H9 (cell line): Measurements from ENCODE around the gene DNAJC18. TPM values are rescaled to one million over a fixed set of nuclear protein-coding genes. Genes with fewer than 3 reads are reported as not detected.
A peak's percentile ranks its signal among the peaks of the same experiment; 100 is the strongest.

ENCODE experiments used
- DNase-seq: peaks from one replicate; pipeline ENCODE4 v3.0.0-alpha.2; 2017
- H2AFZ ChIP-seq: one replicate; pipeline ENCODE4 v1.6.1; 2013; ENCODE audit warnings: mild to moderate bottlenecking, low read length, control low read depth, moderate library complexity
- H2AK5ac ChIP-seq: 2 replicates; pipeline ENCODE4 v1.6.1; 2013; ENCODE audit warnings: low read length, control low read depth, mixed read lengths; ENCODE audit not compliant: insufficient read length
- H2BK120ac ChIP-seq: one replicate; pipeline ENCODE4 v1.6.1; 2013; ENCODE audit warnings: low read depth, mild to moderate bottlenecking, low read length, control low read depth, inconsistent platforms; ENCODE audit not compliant: poor library complexity, severe bottlenecking
- H2BK12ac ChIP-seq: 2 replicates; pipeline ENCODE4 v1.6.1; 2013; ENCODE audit warnings: low read length, control low read depth, mixed read lengths, low read depth; ENCODE audit not compliant: insufficient read length
- H2BK15ac ChIP-seq: 2 replicates; pipeline ENCODE4 v1.6.1; 2013; ENCODE audit warnings: low read depth, low read length, control low read depth
- H2BK20ac ChIP-seq: one replicate; pipeline ENCODE4 v1.6.1; 2013; ENCODE audit warnings: low read depth, mild to moderate bottlenecking, low read length, control low read depth, inconsistent platforms; ENCODE audit not compliant: poor library complexity, severe bottlenecking
- H2BK5ac ChIP-seq: 2 replicates; pipeline ENCODE4 v1.6.1; 2013; ENCODE audit warnings: low read length, control low read depth, mixed read lengths; ENCODE audit not compliant: insufficient read length
- H3K14ac ChIP-seq: 2 replicates; pipeline ENCODE4 v1.6.1; 2013; ENCODE audit warnings: low read length, control low read depth; ENCODE audit not compliant: insufficient read depth
- H3K18ac ChIP-seq: 2 replicates; pipeline ENCODE4 v1.6.1; 2013; ENCODE audit warnings: low read depth, mild to moderate bottlenecking, mixed read lengths, low read length, control low read depth; ENCODE audit not compliant: insufficient read length
- H3K23ac ChIP-seq: 2 replicates; pipeline ENCODE4 v1.6.1; 2013; ENCODE audit warnings: low read length, control low read depth, mixed read lengths, low read depth; ENCODE audit not compliant: insufficient read length
- H3K23me2 ChIP-seq: 2 replicates; pipeline ENCODE4 v1.6.1; 2013; ENCODE audit warnings: low read depth, mild to moderate bottlenecking, mixed read lengths, low read length, control low read depth; ENCODE audit not compliant: insufficient read length, poor library complexity, severe bottlenecking
- H3K27ac ChIP-seq: 2 replicates; pipeline ENCODE4 v1.5.1; 2013; ENCODE audit warnings: low read length, control low read depth, mixed read lengths, low read depth; ENCODE audit not compliant: insufficient read length
- H3K27me3 ChIP-seq: 2 replicates; pipeline ENCODE4 v1.6.1; 2013; ENCODE audit warnings: low read length, control low read depth, inconsistent platforms; ENCODE audit not compliant: insufficient read depth
- H3K4ac ChIP-seq: 2 replicates; pipeline ENCODE4 v1.6.1; 2013; ENCODE audit warnings: low read depth, mild to moderate bottlenecking, control low read depth, inconsistent platforms, low read length, moderate library complexity
- H3K4me1 ChIP-seq: 2 replicates; pipeline ENCODE4 v1.6.1; 2013; ENCODE audit warnings: low read length, control low read depth, inconsistent platforms; ENCODE audit not compliant: insufficient read depth
- H3K4me2 ChIP-seq: 2 replicates; pipeline ENCODE4 v1.6.1; 2013; ENCODE audit warnings: low read length, control low read depth, mixed read lengths; ENCODE audit not compliant: insufficient read length, insufficient read depth
- H3K56ac ChIP-seq: 2 replicates; pipeline ENCODE4 v1.6.1; 2013; ENCODE audit warnings: low read depth, mild to moderate bottlenecking, mixed read lengths, low read length, control low read depth; ENCODE audit not compliant: insufficient read length
- H3K79me1 ChIP-seq: 2 replicates; pipeline ENCODE4 v1.6.1; 2013; ENCODE audit warnings: low read depth, mild to moderate bottlenecking, moderate library complexity, low read length, control low read depth, inconsistent platforms; ENCODE audit not compliant: insufficient read depth, poor library complexity, severe bottlenecking
- H3K79me2 ChIP-seq: 2 replicates; pipeline ENCODE4 v1.6.1; 2013; ENCODE audit warnings: low read length, control low read depth, inconsistent platforms; ENCODE audit not compliant: insufficient read depth
- H3K9ac ChIP-seq: 2 replicates; pipeline ENCODE4 v1.6.1; 2013; ENCODE audit warnings: low read length, control low read depth, mixed read lengths; ENCODE audit not compliant: insufficient read length; ENCODE audit errors: extremely low read depth
- H3K9me3 ChIP-seq: one replicate; pipeline ENCODE4 v1.6.1; 2013; ENCODE audit warnings: low read depth, low read length, inconsistent platforms; ENCODE audit not compliant: control insufficient read depth
- H3T11ph ChIP-seq: one replicate; pipeline ENCODE4 v1.6.1; 2013; ENCODE audit warnings: mild to moderate bottlenecking, low read length, control low read depth, inconsistent platforms
- H4K20me1 ChIP-seq: one replicate; pipeline ENCODE4 v1.6.1; 2013; ENCODE audit not compliant: control insufficient read depth, insufficient read length, insufficient read depth
- H4K5ac ChIP-seq: 2 replicates; pipeline ENCODE4 v1.6.1; 2013; ENCODE audit warnings: low read depth, mild to moderate bottlenecking, mixed read lengths, low read length, control low read depth; ENCODE audit not compliant: insufficient read length
- H4K8ac ChIP-seq: replicated peaks from 2 replicates; pipeline ENCODE4 v1.6.1; 2013; ENCODE audit warnings: low read length, control low read depth, mixed read lengths, low read depth; ENCODE audit not compliant: insufficient read length
- H4K91ac ChIP-seq: 2 replicates; pipeline ENCODE4 v1.6.1; 2013; ENCODE audit warnings: low read depth, mild to moderate bottlenecking, moderate library complexity, mixed read lengths, low read length, control low read depth; ENCODE audit not compliant: insufficient read length
- H3K27ac Mint-ChIP-seq, 3 experiments: 2 replicates in 2 of 3; 3 replicates in 1 of 3; pipeline ENCODE4 v1.8.0; 2020 to 2021; ENCODE audit warnings: mixed read lengths in 3 of 3, mild to moderate bottlenecking in 1 of 3, moderate library complexity in 1 of 3
- H3K27me3 Mint-ChIP-seq: 2 replicates; pipeline ENCODE4 v1.8.0; 2021; ENCODE audit warnings: low read depth, mild to moderate bottlenecking, moderate library complexity, mixed read lengths
- H3K36me3 Mint-ChIP-seq, 3 experiments: 2 replicates in 2 of 3; 3 replicates in 1 of 3; pipeline ENCODE4 v1.8.0; 2020 to 2021; ENCODE audit warnings: low read depth in 3 of 3, mixed read lengths in 3 of 3; ENCODE audit not compliant: insufficient read depth in 1 of 3
- H3K4me1 Mint-ChIP-seq, 2 experiments: 2 replicates each; pipeline ENCODE4 v1.8.0; 2020; ENCODE audit warnings: mixed read lengths in 2 of 2
- H3K4me3 Mint-ChIP-seq, 2 experiments: 2 replicates in 1 of 2; 3 replicates in 1 of 2; pipeline ENCODE4 v1.8.0; 2020 to 2021; ENCODE audit warnings: mild to moderate bottlenecking in 2 of 2, mixed read lengths in 2 of 2, moderate library complexity in 1 of 2
- H3K9me3 Mint-ChIP-seq, 2 experiments: 2 replicates in 1 of 2; 3 replicates in 1 of 2; pipeline ENCODE4 v1.8.0; 2020; ENCODE audit warnings: mild to moderate bottlenecking in 2 of 2, mixed read lengths in 2 of 2, moderate library complexity in 1 of 2
- WGBS: extraction: QIAGEN DNeasy Blood & Tissue Kit; methylation state at CpG from one replicate; pipeline ENCODE4 v1.1.7; 2013; ENCODE audit warnings: missing lambda C conversion rate, low lambda C conversion rate, mixed read lengths; ENCODE audit not compliant: insufficient read length; ENCODE audit errors: extremely low coverage; 5-methylcytosine and 5-hydroxymethylcytosine counted together
- total RNA-seq: library from RNA; stranded (reverse); gene quantifications from 2 replicates; pipeline ENCODE4 v1.2.1, GENCODE V29; 2021
- TF ChIP-seq, protein P1 (sequence below): fragments of 200-600 bp; sonication (generic); conservative IDR thresholded peaks from 3 replicates; pipeline ENCODE4 v1.8.0; 2021; ENCODE audit warnings: antibody characterized with exemption, mild to moderate bottlenecking

The DNAJC18 gene
- total RNA-seq, 1 experiment from 2014 or later = 26.5 TPM

DNA sequence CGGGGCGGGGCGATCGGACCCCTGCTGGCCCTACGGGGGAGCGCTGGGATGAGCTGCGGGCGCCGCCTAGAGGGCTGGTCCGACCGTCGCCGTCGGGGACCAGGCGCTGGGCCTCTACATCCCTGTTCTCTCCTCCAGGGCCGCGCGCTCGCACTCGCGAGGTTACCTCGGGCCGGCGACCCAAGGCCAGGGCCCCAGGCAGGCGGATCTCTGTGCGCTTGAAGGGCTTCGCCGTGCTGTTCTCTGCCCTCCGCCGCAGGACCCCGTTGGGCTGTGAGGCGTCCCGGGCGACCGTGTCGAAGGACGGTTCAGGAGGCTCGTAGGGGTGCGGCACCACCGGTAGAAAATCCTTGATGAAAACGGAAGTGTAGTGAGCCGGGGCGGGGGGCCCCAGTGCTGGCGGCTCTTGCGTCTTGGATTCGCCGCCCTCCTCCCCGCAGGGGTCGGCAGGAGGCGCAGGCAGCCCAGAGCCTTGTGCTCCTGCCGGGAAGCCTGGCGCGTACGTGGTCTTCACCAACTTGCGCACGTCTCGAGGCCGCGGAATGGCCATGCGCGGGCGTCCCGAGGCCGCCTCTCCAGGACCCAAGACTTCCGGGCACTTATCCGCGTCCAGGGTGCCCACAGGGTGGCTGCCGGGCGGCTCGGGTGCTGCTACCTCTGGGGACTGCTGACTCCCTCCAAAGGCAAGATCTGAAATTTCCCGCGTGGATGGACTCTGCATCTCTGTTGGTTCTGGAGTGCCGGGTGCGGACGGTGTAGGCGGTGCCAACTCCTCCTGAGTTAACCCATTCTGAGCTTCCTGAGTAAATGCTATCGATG lies 46.4 kb downstream of the DNAJC18 start:
- H3K56ac ChIP-seq = no peak overlapping the region
- H4K5ac ChIP-seq = no peak overlapping the region
- H2BK12ac ChIP-seq = no peak overlapping the region
- H3K9me3 ChIP-seq = no peaks in the 10 kb centered on the region
- no peak overlapping the region for H2BK120ac ChIP-seq
- H2AFZ ChIP-seq = no peak overlapping the region
- TF ChIP-seq, protein P1, sequence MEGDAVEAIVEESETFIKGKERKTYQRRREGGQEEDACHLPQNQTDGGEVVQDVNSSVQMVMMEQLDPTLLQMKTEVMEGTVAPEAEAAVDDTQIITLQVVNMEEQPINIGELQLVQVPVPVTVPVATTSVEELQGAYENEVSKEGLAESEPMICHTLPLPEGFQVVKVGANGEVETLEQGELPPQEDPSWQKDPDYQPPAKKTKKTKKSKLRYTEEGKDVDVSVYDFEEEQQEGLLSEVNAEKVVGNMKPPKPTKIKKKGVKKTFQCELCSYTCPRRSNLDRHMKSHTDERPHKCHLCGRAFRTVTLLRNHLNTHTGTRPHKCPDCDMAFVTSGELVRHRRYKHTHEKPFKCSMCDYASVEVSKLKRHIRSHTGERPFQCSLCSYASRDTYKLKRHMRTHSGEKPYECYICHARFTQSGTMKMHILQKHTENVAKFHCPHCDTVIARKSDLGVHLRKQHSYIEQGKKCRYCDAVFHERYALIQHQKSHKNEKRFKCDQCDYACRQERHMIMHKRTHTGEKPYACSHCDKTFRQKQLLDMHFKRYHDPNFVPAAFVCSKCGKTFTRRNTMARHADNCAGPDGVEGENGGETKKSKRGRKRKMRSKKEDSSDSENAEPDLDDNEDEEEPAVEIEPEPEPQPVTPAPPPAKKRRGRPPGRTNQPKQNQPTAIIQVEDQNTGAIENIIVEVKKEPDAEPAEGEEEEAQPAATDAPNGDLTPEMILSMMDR = peak; percentile 83
- peaks cover 2% of the 10 kb centered on the region for H4K20me1 ChIP-seq
- H3K27me3 ChIP-seq = peaks cover 8% of the 10 kb centered on the region
- H3K27ac ChIP-seq = no peak overlapping the region
- H3K4me3 Mint-ChIP-seq = peak overlapping the region; percentile 79 to 88
- H2BK5ac ChIP-seq = no peak overlapping the region
- 0 out of 2 replicates have a peak overlapping the region, but pooled peaks have one; percentile 7 for H3K14ac ChIP-seq
- no peak overlapping the region for H3K4ac ChIP-seq
- no peak overlapping the region for H2BK20ac ChIP-seq
- no peak overlapping the region for H3K9ac ChIP-seq
- H3K79me2 ChIP-seq = no peaks in the 10 kb centered on the region
- peaks cover 0 to 6% (median 0%) of the 10 kb centered on the region in 3 experiments; a peak in 5 of 7 replicates for H3K36me3 Mint-ChIP-seq
- peaks cover 26 to 53% of the 10 kb centered on the region in 2 experiments for H3K4me1 Mint-ChIP-seq
- no CpG with 5 or more reads among the region's 77 CpGs for WGBS
- H4K91ac ChIP-seq = no peak overlapping the region
- no peak overlapping the region for H3K23ac ChIP-seq
- H3K4me1 ChIP-seq = peaks cover 7% of the 10 kb centered on the region; the same call in 1 of the 2 replicates
- no peaks in the 10 kb centered on the region for H3K9me3 Mint-ChIP-seq
- no peak overlapping the region for H2AK5ac ChIP-seq
- peaks cover 31% of the 10 kb centered on the region for H3K27me3 Mint-ChIP-seq
- H3K23me2 ChIP-seq = peaks cover 22% of the 10 kb centered on the region
- no peak overlapping the region for H4K8ac ChIP-seq
- peak; percentile 91 for DNase-seq
- no peak overlapping the region for H3T11ph ChIP-seq
- H3K27ac Mint-ChIP-seq = peak overlapping the region in 1 of 3 experiments; percentile 87; a peak in 1 of 7 replicates
- peak overlapping the region; percentile 53 for H3K18ac ChIP-seq
- peak overlapping the region; percentile 85 for H3K4me2 ChIP-seq
- no peak overlapping the region for H2BK15ac ChIP-seq
- no peaks in the 10 kb centered on the region for H3K79me1 ChIP-seq
